GM18519 (cell line): ENCODE data around the gene PRODH.
"Not testable (repeated sequence)": the region's sequence is repeated elsewhere in the genome, so short reads cannot be mapped to it uniquely, and the experiment has no call there.

Experiments used
- ATAC-seq: cut with Tn5 transposase; IDR thresholded peaks from one replicate; pipeline ENCODE4 v1.9.1; 2021; ENCODE audit warnings: mild to moderate bottlenecking, moderate library complexity; ENCODE audit not compliant: unreplicated experiment, low FRiP score

Gene PRODH

GRCh38 chr22:18969158-18969942, 33.3 kb upstream of the PRODH start:
- not testable (repeated sequence) for ATAC-seq

- no peak for ATAC-seq
Measured at GRCh38 chr22:18968011-18968749, 32.1 kb upstream of the PRODH start.

- ATAC-seq: not testable (repeated sequence)
Measured at GRCh38 chr22:18967391-18968010, 31.4 kb upstream of the PRODH start.

- no peak for ATAC-seq
Measured at GRCh38 chr22:18966748-18967147, 30.7 kb upstream of the PRODH start.

GRCh38 chr22:18965526-18966421, 29.7 kb upstream of the PRODH start:
- ATAC-seq: no peak

- ATAC-seq: not testable (repeated sequence)
Measured at GRCh38 chr22:18964501-18965265, 28.6 kb upstream of the PRODH start.

GRCh38 chr22:18964051-18964450, 28.0 kb upstream of the PRODH start:
- not testable (repeated sequence) for ATAC-seq

- ATAC-seq: no peak
Measured at GRCh38 chr22:18962308-18962635, 26.2 kb upstream of the PRODH start.

GRCh38 chr22:18961632-18962307, 25.7 kb upstream of the PRODH start:
- not testable (repeated sequence) for ATAC-seq

- ATAC-seq: not testable (repeated sequence)
Measured at GRCh38 chr22:18961201-18961600, 25.1 kb upstream of the PRODH start.

- not testable (repeated sequence) for ATAC-seq
Measured at GRCh38 chr22:18960166-18960820, 24.2 kb upstream of the PRODH start.

- ATAC-seq: not testable (repeated sequence)
Measured at GRCh38 chr22:18959741-18960140, 23.6 kb upstream of the PRODH start.

- ATAC-seq: not testable (repeated sequence)
Measured at GRCh38 chr22:18959266-18959665, 23.2 kb upstream of the PRODH start.

GRCh38 chr22:18958738-18959137, 22.6 kb upstream of the PRODH start:
- ATAC-seq: not testable (repeated sequence)

GRCh38 chr22:18958321-18958705, 22.2 kb upstream of the PRODH start:
- ATAC-seq: not testable (repeated sequence)

- not testable (repeated sequence) for ATAC-seq
Measured at GRCh38 chr22:18957621-18958320, 21.7 kb upstream of the PRODH start.

GRCh38 chr22:18956956-18957355, 20.9 kb upstream of the PRODH start:
- not testable (repeated sequence) for ATAC-seq
